GM12891 (cell line): Measurements from ENCODE around the gene BCAP31.
"Not testable (repeated sequence)": the region's sequence is repeated elsewhere in the genome, so short reads cannot be mapped to it uniquely, and the experiment has no call there.

ENCODE experiments used
- PAX5 ChIP-seq: IDR thresholded peaks from 2 replicates; pipeline ENCODE4 v1.6.1; 2011; ENCODE audit warnings: low read length, moderate library complexity, mild to moderate bottlenecking; ENCODE audit not compliant: insufficient read depth, severe bottlenecking
- POLR2A ChIP-seq: IDR thresholded peaks from 2 replicates; pipeline ENCODE4 v1.6.1; 2011; ENCODE audit warnings: low read depth, low read length, control low read depth
- POLR2AphosphoS5 ChIP-seq: IDR thresholded peaks from 2 replicates; pipeline ENCODE4 v1.6.1; 2011; ENCODE audit warnings: low read depth, low read length, control low read depth
- POU2F2 ChIP-seq: IDR thresholded peaks from 2 replicates; pipeline ENCODE4 v1.6.1; 2011; ENCODE audit warnings: low read depth, mild to moderate bottlenecking, control low read depth, low read length, moderate library complexity
- SPI1 ChIP-seq: IDR thresholded peaks from 2 replicates; pipeline ENCODE4 v1.6.1; 2011; ENCODE audit warnings: low read depth, low read length, control low read depth
- TAF1 ChIP-seq: IDR thresholded peaks from 2 replicates; pipeline ENCODE4 v1.6.1; 2011; ENCODE audit warnings: low read depth, low read length, control low read depth

- TF ChIP-seq TAF1, POLR2A, SPI1, POLR2AphosphoS5, POU2F2, PAX5: not testable (repeated sequence)
Measured at GRCh38 chrX:153705403-153706060, 18.7 kb downstream of the BCAP31 start.
